A204.1 (cell line): ENCODE measurements around the gene ZNF479.
"Not testable (repeated sequence)": the region's sequence is repeated elsewhere in the genome, so short reads cannot be mapped to it uniquely, and the experiment has no call there.

Experiments
- FAIRE-seq: peaks from 2 replicates; lab custom pipeline; 2012; peaks lifted over from hg19 to GRCh38; lab: Jason Lieb, UNC

Gene ZNF479

DNA sequence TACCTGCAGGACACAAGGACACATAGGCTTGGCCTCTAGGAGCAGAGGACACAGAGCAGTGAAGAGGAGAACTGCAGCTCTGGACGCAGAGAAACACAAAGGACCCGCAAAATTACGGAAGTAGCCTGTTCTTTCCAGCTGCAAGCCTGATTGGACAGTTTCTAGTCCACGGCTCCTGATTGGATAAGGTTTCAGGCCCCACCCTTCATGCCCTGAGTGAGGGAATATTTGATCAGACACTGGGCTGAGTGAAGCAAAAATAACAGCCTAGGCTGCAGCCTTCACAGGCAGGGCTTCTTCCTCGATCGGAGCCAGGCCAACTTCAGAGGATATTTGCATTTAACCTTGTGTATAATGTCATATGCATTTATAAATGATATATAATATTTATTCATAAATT lies at the start of gene ZNF479:
ZNF479 (minus strand) TSS at position 101 of the 400 bp plus-strand sequence. CDS start 112 bp downstream, outside the sequence.
- FAIRE-seq, result not testable (repeated sequence)

DNA sequence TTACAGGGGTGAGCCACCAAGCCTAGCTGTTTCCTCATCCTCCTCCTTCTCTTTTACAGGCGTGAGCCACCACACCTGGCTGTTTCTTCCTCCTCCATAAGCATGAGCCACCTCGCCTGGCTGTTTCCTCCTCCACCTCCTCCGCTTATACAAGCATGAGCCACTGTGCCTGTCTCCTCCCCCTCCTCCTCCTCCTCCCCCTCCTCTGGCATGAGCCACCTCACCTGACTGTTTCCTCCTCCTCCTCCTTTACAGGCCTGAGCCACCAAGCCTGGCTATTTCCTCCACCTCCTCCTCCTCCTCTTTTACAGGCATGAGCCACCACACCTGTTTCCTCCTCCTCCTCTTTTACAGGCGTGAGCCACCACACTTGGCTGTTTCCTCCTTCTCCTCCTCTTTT lies 49.8 kb upstream of the ZNF479 start:
- no peak for FAIRE-seq

DNA sequence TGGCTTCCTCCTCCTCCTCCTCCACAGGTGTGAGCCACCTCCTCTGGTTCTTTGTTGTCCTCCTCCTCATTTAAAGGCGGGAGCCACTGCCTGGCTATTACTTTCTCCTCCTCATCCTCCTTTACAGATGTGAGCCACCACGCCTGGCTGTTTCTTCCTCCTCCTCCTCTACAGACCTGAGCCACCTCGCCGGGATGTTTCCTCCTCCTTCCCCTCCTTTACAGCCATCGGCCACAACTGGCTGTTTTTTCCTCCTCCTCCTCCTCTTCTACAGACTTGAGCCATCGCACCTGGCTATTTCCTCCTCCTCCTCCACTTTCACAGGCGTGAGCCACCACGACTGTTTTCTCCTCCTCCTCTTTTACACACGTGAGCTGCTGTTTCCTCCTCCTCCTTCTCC lies 49.0 kb upstream of the ZNF479 start:
- no peak for FAIRE-seq

DNA sequence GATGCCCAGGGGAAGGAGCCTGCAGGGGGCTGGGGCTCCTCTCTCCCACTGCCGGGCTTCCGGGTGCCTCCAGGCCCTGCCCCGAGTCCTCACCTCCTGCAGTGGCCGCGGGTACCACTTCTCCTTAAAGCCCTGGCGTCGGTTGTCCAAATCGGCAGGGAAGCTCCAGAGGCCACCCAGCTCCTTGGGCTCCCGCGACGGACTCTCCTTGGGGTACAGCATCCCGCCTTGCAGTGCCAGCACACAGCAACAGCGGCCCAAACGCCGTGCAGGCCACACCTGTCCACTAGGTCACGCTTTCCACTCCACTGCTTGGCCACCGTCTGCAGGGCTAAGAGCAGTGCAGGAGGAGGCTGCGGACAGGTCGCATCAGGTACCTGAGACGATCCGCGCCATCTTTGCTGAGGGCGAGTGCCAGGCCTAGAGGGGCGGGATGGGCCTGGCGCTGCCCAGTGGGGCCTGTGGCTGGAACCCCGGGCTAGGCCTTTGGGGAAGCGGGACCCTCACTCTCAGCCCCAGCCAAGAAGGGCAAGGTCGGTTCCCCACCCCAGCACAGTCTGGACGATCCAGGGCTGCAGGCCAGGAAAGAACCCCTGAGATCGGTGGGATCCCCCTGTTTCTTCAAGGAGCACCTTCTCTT lies 47.7 kb upstream of the ZNF479 start:
- no peak for FAIRE-seq

DNA sequence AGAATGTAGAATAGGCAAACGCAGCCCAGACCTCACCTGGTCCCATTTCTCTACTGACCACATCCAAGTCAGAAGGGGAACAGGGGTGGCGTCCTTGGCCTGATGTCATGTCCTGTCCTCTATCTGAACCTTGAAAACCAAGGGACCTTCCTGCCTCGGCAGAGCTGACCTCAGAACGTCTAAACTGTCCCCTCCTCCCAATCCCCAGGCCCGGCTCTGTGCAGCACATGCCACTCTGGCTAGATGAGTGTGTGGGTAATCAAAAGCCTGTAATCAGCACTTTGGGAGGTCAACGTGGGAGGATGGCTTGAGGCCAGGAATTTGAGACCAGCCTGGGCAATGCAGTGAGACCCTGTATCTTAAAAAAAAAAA lies 46.5 kb upstream of the ZNF479 start:
- no peak for FAIRE-seq

DNA sequence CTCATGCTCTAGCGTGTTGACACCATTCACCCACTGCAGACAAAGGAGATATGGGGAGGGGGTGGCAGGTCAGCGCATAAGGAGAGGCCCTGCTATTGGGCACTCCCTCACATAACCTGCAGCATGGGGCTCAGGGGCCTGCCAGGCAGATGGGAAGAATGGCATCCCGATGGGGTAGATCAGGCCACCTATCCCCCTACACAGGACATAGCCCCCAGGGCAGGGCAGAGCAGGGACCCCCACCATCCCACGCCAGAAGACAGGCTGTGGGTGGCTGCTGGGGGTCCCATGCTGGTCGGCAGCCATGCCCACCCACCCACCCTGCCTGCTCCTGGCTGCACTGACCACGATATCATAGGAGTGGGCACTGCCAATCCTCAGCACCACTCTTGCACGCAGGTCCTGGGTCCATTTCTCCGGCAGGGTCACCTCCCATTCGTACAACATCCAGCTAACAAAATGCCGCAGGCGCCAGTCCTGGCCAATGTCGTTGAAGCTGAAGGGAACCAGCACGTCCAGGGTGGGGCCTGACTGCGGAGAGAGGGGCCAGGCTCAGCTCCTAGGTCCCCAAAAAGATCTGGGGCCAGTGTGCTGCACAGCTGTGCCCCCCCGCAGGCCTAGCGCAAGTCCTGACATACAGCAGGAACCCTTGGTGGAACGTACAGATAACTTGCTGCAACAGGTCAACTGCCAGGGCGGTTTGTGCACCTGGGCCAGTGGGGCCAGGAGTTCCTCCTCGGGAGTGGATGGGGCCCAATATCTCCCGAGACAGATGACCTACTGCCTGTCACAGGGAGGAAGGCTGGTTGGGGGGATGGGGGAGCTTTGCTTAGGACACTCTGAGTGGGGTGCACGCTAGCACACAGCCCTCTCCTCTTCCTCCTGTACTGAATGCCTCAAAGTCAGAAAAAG lies 45.9 kb upstream of the ZNF479 start:
- no peak for FAIRE-seq

DNA sequence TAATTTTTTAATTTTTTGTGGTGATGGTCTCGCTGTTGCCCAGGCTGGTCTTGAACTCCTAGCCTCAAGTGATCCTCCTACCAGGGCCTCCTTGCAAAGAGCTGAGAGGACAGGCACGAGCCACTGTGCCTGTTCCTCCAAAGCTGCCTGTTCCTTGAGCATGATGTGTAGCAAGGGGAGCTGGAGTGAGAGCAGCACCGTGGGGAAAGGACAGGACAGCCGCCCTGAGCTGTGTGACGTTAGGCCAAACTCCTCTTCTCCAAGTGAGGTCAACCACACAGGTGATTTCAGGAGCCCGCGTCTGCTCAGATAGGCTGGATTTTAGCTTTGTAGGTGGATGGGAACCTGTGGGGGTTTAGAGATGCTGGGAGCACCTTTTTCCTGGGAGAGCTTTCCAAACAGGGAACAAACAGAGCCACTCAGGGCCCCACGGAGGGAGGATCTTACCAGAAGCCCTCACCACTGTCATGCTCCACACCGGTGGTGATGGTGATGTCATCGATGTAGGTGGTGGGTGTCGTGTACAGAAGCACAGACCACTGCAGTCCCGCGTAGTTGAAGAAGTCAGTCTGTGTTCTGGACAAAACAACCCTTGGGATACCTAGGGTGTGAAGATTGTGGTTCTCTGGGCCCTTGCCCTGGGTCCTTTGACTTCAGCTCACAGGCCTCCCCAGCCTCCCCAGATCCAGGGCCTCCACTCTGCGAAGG lies 44.8 kb upstream of the ZNF479 start:
- no peak for FAIRE-seq

DNA sequence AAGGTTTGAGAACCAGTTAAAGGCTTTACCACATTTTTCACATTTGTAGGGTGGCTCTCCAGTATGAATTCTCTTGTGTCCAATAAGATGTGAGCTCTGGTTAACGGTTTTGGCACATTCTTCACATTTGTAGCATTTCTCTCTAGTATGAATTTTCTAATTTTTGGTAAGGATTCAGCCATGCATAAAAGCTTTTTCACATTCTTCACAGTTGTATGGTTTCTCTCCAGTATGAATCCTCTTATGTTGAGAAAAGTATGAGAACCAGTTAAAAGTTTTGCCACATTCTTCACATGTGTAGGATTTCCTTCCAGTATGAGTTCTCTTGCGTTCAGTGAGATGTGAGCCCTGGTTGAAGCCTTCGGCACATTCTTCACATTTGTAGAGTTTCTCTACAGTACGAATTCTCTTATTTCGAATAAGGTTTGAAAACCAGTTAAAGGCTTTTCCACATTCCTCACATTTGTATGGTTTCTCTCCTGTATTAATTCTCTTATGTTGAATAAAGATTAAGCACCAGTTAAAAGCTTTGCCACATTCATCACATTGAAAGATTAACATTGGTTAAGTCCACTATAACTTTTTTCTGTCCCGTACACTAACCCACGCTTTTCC lies 33.2 kb upstream of the ZNF479 start:
- FAIRE-seq, result no peak

DNA sequence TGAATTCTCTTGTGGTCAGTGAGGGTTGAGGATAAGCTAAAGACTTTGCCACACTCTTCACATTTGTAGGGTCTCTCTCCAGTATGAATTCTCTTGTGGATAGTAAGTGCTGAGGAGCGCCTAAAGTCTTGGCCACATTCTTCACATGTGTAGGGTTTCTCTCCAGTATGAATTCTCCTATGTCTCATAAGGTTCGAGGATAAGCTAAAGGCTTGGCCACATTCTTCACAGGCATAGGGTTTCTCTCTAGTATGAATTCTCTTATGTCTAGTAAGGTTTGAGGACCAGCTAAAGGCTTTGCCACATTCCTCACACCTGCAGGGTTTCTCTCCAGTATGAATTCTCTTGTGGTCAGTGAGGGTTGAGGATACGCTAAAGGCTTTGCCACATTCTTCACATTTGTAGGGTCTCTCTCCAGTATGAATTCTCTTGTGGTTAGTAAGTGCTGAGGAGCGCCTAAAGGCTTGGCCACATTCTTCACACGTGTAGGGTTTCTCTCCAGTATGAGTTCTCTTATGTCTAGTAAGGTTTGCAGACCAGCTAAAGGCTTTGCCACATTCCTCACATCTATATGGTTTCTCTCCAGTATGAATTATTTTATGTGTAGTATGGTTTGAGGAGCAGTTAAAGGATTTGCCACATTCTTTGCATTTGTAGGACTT lies 12.0 kb downstream of the ZNF479 start:
- not testable (repeated sequence) for FAIRE-seq
